MM.1S (cell line): ENCODE results near the gene PDZRN3.

ENCODE experiments used
- DNase-seq: peaks from one replicate; pipeline ENCODE4 v3.0.0-alpha.2; 2015
- H2AFZ ChIP-seq: fragments of 300-600 bp; sonication (generic); 2 replicates; pipeline ENCODE4 v1.6.0; 2016; ENCODE audit warnings: antibody characterized with exemption, low read length
- H3F3A ChIP-seq: fragments of 300-600 bp; sonication (generic); 2 replicates; pipeline ENCODE4 v1.6.1; 2016; ENCODE audit warnings: mild to moderate bottlenecking, antibody characterized with exemption, low read length, moderate library complexity, mixed read lengths; ENCODE audit not compliant: insufficient read depth
- H3K27ac ChIP-seq: fragments of 300-600 bp; sonication (generic); 2 replicates; pipeline ENCODE4 v1.5.1; 2016; ENCODE audit warnings: mild to moderate bottlenecking, low read length
- H3K27me3 ChIP-seq: fragments of 300-600 bp; sonication (generic); replicated peaks from 2 replicates; pipeline ENCODE4 v1.6.0; 2016; ENCODE audit warnings: low read length; ENCODE audit not compliant: insufficient read depth
- H3K36me3 ChIP-seq: fragments of 300-600 bp; sonication (generic); replicated peaks from 2 replicates; pipeline ENCODE4 v1.6.1; 2016; ENCODE audit warnings: mild to moderate bottlenecking, low read length, mixed read lengths; ENCODE audit not compliant: insufficient read depth
- H3K4me1 ChIP-seq: fragments of 300-600 bp; sonication (generic); 2 replicates; pipeline ENCODE4 v1.6.1; 2016; ENCODE audit warnings: low read length, mixed read lengths
- H3K4me2 ChIP-seq: fragments of 300-600 bp; sonication (generic); 2 replicates; pipeline ENCODE4 v1.6.0; 2016; ENCODE audit warnings: low read depth, low read length
- H3K4me3 ChIP-seq: fragments of 300-600 bp; sonication (generic); 2 replicates; pipeline ENCODE4 v1.5.1; 2016; ENCODE audit warnings: low read length, mixed read lengths
- H3K79me2 ChIP-seq: fragments of 300-600 bp; sonication (generic); 2 replicates; pipeline ENCODE4 v1.6.1; 2016; ENCODE audit warnings: mixed run types, low read length, mixed read lengths
- H3K9ac ChIP-seq: fragments of 300-600 bp; sonication (generic); 2 replicates; pipeline ENCODE4 v1.6.1; 2016; ENCODE audit warnings: low read length, mixed read lengths
- H3K9me2 ChIP-seq: fragments of 300-600 bp; sonication (generic); replicated peaks from 2 replicates; pipeline ENCODE4 v1.6.1; 2016; ENCODE audit warnings: mild to moderate bottlenecking, low read length, mixed read lengths; ENCODE audit not compliant: insufficient read depth
- H3K9me3 ChIP-seq: fragments of 300-600 bp; sonication (generic); replicated peaks from 2 replicates; pipeline ENCODE4 v1.6.1; 2016; ENCODE audit warnings: mild to moderate bottlenecking, low read length, mixed read lengths; ENCODE audit not compliant: insufficient read depth
- H4K20me1 ChIP-seq: fragments of 300-600 bp; sonication (generic); 2 replicates; pipeline ENCODE4 v1.6.1; 2016; ENCODE audit warnings: mild to moderate bottlenecking, low read length, moderate library complexity, mixed read lengths; ENCODE audit not compliant: insufficient read depth
- EZH2 ChIP-seq: fragments of 300-600 bp; sonication (generic); optimal IDR thresholded peaks from 2 replicates; pipeline ENCODE3; 2017; ENCODE audit warnings: low read depth, mild to moderate bottlenecking, antibody characterized with exemption, low read length, mixed read lengths
- EZH2phosphoT487 ChIP-seq: fragments of 300-600 bp; sonication (generic); IDR thresholded peaks from 2 replicates; pipeline ENCODE4 v1.6.1; 2018; ENCODE audit warnings: antibody characterized with exemption, low read length
- TF ChIP-seq, protein P1 (sequence below): fragments of 300-600 bp; sonication (generic); IDR thresholded peaks from 2 replicates; pipeline ENCODE4 v1.5.1; 2016; ENCODE audit warnings: antibody characterized with exemption, low read length, mixed read lengths

Gene PDZRN3

DNA sequence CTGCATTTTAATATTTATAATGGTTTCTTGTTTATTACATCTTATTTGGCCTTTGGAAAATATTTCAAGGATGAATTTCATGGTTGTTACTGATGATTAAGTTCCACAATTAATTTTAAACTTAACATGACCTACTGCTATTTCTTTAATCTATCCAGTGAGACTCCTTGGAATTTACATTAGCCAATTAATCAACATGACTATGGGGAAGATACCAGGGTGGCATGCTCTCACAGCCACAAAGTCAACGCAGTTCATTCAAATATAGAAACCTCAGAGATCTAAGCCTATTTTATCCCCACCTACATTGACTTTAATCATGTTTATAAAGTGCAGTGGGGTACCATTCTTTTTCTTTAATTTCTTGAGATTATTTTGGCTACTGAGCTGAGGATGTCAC is 43.6 kb upstream of the PDZRN3 start:
- no peak for DNase-seq
- no peaks in the 10 kb centered on the region for H3K9me3 ChIP-seq
- no peaks in the 10 kb centered on the region for H3K36me3 ChIP-seq
- H3K9ac ChIP-seq: no peak overlapping the region
- H3K9me2 ChIP-seq: no peaks in the 10 kb centered on the region
- peaks cover 20% of the 10 kb centered on the region for H3K4me1 ChIP-seq
- no peak overlapping the region for H3K4me3 ChIP-seq
- H3K27me3 ChIP-seq: no peaks in the 10 kb centered on the region
- no peak overlapping the region for H3K4me2 ChIP-seq
- no peak overlapping the region for H3K27ac ChIP-seq
- H4K20me1 ChIP-seq: no peaks in the 10 kb centered on the region
- H2AFZ ChIP-seq: no peak overlapping the region
- H3F3A ChIP-seq: peaks cover 10% of the 10 kb centered on the region; the same call in 1 of the 2 replicates
- TF ChIP-seq EZH2phosphoT487 (no peak), EZH2 (no peak)
- TF ChIP-seq, protein P1, sequence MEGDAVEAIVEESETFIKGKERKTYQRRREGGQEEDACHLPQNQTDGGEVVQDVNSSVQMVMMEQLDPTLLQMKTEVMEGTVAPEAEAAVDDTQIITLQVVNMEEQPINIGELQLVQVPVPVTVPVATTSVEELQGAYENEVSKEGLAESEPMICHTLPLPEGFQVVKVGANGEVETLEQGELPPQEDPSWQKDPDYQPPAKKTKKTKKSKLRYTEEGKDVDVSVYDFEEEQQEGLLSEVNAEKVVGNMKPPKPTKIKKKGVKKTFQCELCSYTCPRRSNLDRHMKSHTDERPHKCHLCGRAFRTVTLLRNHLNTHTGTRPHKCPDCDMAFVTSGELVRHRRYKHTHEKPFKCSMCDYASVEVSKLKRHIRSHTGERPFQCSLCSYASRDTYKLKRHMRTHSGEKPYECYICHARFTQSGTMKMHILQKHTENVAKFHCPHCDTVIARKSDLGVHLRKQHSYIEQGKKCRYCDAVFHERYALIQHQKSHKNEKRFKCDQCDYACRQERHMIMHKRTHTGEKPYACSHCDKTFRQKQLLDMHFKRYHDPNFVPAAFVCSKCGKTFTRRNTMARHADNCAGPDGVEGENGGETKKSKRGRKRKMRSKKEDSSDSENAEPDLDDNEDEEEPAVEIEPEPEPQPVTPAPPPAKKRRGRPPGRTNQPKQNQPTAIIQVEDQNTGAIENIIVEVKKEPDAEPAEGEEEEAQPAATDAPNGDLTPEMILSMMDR: no peak
- H3K79me2 ChIP-seq: no peaks in the 10 kb centered on the region

DNA sequence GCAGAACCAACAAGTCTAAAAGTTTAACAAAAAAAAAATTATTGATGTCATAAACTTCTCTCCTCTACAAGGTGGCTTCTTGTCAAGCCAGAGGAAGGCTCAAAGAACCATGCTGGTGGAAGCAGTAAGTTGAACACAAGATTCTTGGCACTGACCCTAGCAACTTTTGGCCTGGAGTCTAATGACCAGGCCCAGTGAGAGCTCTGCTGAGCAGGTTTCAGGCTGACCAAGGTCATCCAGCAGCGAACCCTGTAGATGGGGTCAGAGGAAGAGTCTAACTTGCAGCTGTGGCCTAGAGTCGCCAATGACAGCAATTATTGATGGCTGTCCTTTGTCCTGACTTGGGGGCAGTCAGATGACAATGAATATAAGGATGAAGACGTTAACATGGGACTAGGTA is 43.1 kb upstream of the PDZRN3 start:
- TF ChIP-seq, protein P1: no peak
- TF ChIP-seq EZH2phosphoT487 (no peak), EZH2 (no peak)
- Histone ChIP-seq H3K79me2 (no peaks in the 10 kb centered on the region), H3F3A (peaks cover 11% of the 10 kb centered on the region; the same call in 1 of the 2 replicates), H3K9me2 (no peaks in the 10 kb centered on the region), H2AFZ (no peak overlapping the region), H3K36me3 (no peaks in the 10 kb centered on the region), H3K4me2 (no peak overlapping the region), H3K27me3 (no peaks in the 10 kb centered on the region), H3K4me3 (no peak overlapping the region), H3K27ac (no peak overlapping the region), H3K4me1 (peaks cover 24% of the 10 kb centered on the region), H4K20me1 (no peaks in the 10 kb centered on the region), H3K9ac (no peak overlapping the region), H3K9me3 (no peaks in the 10 kb centered on the region)
- DNase-seq: no peak

DNA sequence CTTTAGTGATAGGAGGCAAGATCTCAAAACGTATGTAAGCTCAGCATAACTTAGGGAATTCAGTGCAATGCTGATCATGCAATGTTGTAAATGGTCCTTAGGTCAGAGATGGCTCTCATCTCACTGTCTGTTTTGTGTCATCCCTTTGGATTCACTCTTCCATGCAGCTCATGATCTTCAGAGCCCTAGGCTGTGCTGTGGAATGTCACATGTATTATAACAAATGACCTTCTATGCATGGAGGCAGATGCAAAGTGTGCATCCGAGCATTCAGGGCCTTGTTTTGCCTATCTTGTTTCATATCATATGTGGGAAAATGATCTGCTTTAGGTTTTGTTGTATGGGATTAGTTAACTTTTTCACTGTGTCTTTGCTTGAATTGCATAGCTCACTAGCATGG is 40.5 kb upstream of the PDZRN3 start:
- Histone ChIP-seq H3K27ac (no peak overlapping the region), H3K9me2 (no peaks in the 10 kb centered on the region), H3K4me3 (no peak overlapping the region), H3K36me3 (no peaks in the 10 kb centered on the region), H3K9ac (no peak overlapping the region), H3K79me2 (no peaks in the 10 kb centered on the region), H3F3A (peaks cover 11% of the 10 kb centered on the region; the same call in 1 of the 2 replicates), H3K4me2 (peak overlapping the region; percentile 42; the same call in 1 of the 2 replicates), H3K9me3 (no peaks in the 10 kb centered on the region), H2AFZ (no peak overlapping the region), H4K20me1 (no peaks in the 10 kb centered on the region), H3K4me1 (peaks cover 24% of the 10 kb centered on the region), H3K27me3 (no peaks in the 10 kb centered on the region)
- no peak for DNase-seq
- no peak for TF ChIP-seq EZH2phosphoT487
- TF ChIP-seq, protein P1: no peak
- no peak for TF ChIP-seq EZH2
